Activated CD4-positive, alpha-beta T cell treated with anti-CD3 and anti-CD28 coated beads for 36 hours (primary cell): ENCODE measurements around the gene DLST. TPM values are rescaled to one million over a fixed set of nuclear protein-coding genes. Genes with fewer than 3 reads are reported as not detected.

Experiments
- total RNA-seq, 2 experiments: library from RNA; stranded (reverse); gene quantifications; one replicate each; pipeline ENCODE4 v1.2.3, GENCODE V29; 2021

The DLST gene
- total RNA-seq, 2 experiments from 2014 or later = 103 to 120 TPM

Other genes with a start within 250 kb of the DLST start
- gene AREL1, start 168.8 kb upstream of the DLST start, total RNA-seq = 10 to 100 TPM; 31.3 to 35.6 TPM
- 100 to 1,000 TPM in 1 of 2 experiments, 10 to 100 TPM in 1; 87.7 to 112 TPM for gene FCF1, start 168.8 kb upstream of the DLST start, total RNA-seq
- 10 to 100 TPM; 53.0 to 60.9 TPM for gene YLPM1, start 118.6 kb upstream of the DLST start, total RNA-seq
- gene PROX2, start 5.8 kb upstream of the DLST start, total RNA-seq = under 1 TPM; 0.11 to 0.23 TPM
- gene RPS6KL1, start 41.3 kb downstream of the DLST start, total RNA-seq = 1 to 10 TPM; 5.6 to 6.0 TPM
- under 1 TPM in 1 of 2 experiments, not detected in 1; 0.09 TPM for gene PGF, start 73.7 kb downstream of the DLST start, total RNA-seq
- gene EIF2B2, start 121.0 kb downstream of the DLST start, total RNA-seq = 10 to 100 TPM; 55.6 to 69.8 TPM
- 10 to 100 TPM; 28.1 to 30.8 TPM for gene MLH3, start 169.6 kb downstream of the DLST start, total RNA-seq
- gene ACYP1, start 182.1 kb downstream of the DLST start, total RNA-seq = 10 to 100 TPM; 37.0 to 40.2 TPM
- gene ZC2HC1C, start 187.7 kb downstream of the DLST start, total RNA-seq = 1 to 10 TPM; 1.2 to 1.3 TPM
- gene NEK9, start 245.1 kb downstream of the DLST start, total RNA-seq = 10 to 100 TPM; 45.2 to 58.7 TPM